Kidney epithelial cell (primary cell): ENCODE data around the gene CSN2. TPM values are rescaled to one million over a fixed set of nuclear protein-coding genes. Genes with fewer than 3 reads are reported as not detected.

ENCODE experiments used
- DNase-seq: peaks from one replicate; pipeline ENCODE4 v3.0.0-alpha.2; 2010; ENCODE audit warnings: low read depth
- H3K27me3 ChIP-seq: 2 replicates; pipeline ENCODE4 v1.6.0; 2011; ENCODE audit warnings: low read length; ENCODE audit not compliant: control insufficient read depth, insufficient read depth
- H3K36me3 ChIP-seq: 2 replicates; pipeline ENCODE4 v1.5.1; 2011; ENCODE audit warnings: low read length; ENCODE audit not compliant: control insufficient read depth, insufficient read depth
- H3K4me3 ChIP-seq: 2 replicates; pipeline ENCODE4 v1.5.1; 2011; ENCODE audit warnings: low read depth, mild to moderate bottlenecking, control low read depth, low read length
- CTCF ChIP-seq: IDR thresholded peaks from 2 replicates; pipeline ENCODE4 v1.5.1; 2011; ENCODE audit warnings: mild to moderate bottlenecking, moderate library complexity, low read length, control low read depth, inconsistent platforms; ENCODE audit not compliant: insufficient read depth, poor library complexity, severe bottlenecking
- total RNA-seq: library from RNA; depleted of rRNA; stranded (reverse); fragments of >200 nt; gene quantifications from 2 replicates; pipeline ENCODE4 v1.2.3, GENCODE V29; 2015

CSN2 gene
- total RNA-seq, 1 donor from 2014 or later, result not detected

DNA sequence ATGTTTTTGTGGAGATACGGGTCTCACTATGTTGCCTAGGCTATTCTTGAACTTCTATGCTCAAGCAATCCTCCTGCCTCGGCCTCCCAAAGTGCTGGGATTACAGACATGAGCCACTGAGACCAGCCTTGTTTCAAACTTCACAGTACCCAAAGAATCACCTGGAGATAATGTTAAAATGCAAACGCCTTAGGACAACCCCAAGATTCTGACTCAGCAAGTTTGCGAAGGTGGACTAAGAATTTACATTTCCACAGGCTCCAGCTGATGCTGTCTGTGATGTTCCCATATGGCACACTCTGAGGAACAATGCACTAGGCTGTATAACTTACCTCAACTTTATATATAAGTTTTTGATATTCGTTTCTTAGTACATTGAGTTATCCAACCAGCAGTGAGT, 29.3 kb upstream of the CSN2 start:
- Histone ChIP-seq H3K36me3 (no peaks in the 10 kb centered on the region), H3K4me3 (no peak overlapping the region), H3K27me3 (no peaks in the 10 kb centered on the region)
- TF ChIP-seq CTCF, result no peak
- DNase-seq, result no peak

- no peak for TF ChIP-seq CTCF
Observed at GRCh38 chr4:69991016-69991415, 25.5 kb upstream of the CSN2 start.

GRCh38 chr4:69986663-69987062, 21.1 kb upstream of the CSN2 start:
- Histone ChIP-seq H3K36me3 (no peaks in the 10 kb centered on the region), H3K4me3 (no peak overlapping the region), H3K27me3 (no peaks in the 10 kb centered on the region)
- no peak for TF ChIP-seq CTCF
- DNase-seq, result no peak

More at GRCh38 chr4:69991016-69991415, 25.5 kb upstream of the CSN2 start:
- DNase-seq, result no peak
- H3K27me3 ChIP-seq, result no peaks in the 10 kb centered on the region
- H3K4me3 ChIP-seq, result no peak overlapping the region
- H3K36me3 ChIP-seq, result no peaks in the 10 kb centered on the region

DNA sequence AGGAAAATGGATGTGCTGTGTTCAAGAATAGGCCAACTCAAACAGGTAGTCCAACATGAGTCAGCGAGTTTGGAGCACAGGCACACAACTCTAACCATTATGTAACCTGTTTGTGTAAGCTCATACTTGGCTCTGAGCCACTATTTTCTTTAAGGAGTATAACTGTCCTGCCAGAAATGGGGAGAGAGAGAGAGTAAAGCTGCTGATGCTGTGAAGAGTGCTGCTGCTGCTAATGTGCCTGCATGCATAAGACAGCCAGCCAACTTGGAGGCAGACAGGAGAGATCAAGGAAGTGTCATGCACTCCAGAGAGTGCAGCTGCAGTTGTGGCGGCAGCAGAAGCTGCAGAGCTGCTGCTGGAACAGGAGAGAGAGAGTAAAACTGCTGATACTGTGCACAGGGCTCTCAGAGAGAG, 18.5 kb upstream of the CSN2 start:
- Histone ChIP-seq H3K36me3 (no peaks in the 10 kb centered on the region), H3K27me3 (no peaks in the 10 kb centered on the region), H3K4me3 (no peak overlapping the region)
- TF ChIP-seq CTCF, result no peak
- peak; percentile 44 for DNase-seq

- no peaks in the 10 kb centered on the region for H3K36me3 ChIP-seq
- no peak overlapping the region for H3K4me3 ChIP-seq
- TF ChIP-seq CTCF, result no peak
- no peaks in the 10 kb centered on the region for H3K27me3 ChIP-seq
- DNase-seq, result no peak
Observed at GRCh38 chr4:69977582-69977981, 12.1 kb upstream of the CSN2 start.

GRCh38 chr4:69974631-69975030, 9.1 kb upstream of the CSN2 start:
- no peak overlapping the region for H3K4me3 ChIP-seq
- no peaks in the 10 kb centered on the region for H3K36me3 ChIP-seq
- no peak for DNase-seq
- H3K27me3 ChIP-seq, result no peaks in the 10 kb centered on the region
- TF ChIP-seq CTCF, result no peak
